Esophagus muscularis mucosa (tissue), 4 donors: ENCODE results near the gene GLIS2.

Experiments
- CTCF ChIP-seq, 3 experiments: fragments of 200-600 bp in 2 of 3; fragments of 450-650 bp in 1 of 3; sonication (generic) in 2 of 3; IDR thresholded peaks; one replicate each; pipeline ENCODE4 v1.5.1; 2017 to 2019; ENCODE audit warnings: antibody characterized with exemption in 3 of 3, mild to moderate bottlenecking in 2 of 3, moderate library complexity in 1 of 3
- EP300 ChIP-seq: sonication (generic); formaldehyde crosslinking; IDR thresholded peaks from one replicate; pipeline ENCODE4 v1.6.1; 2017; ENCODE audit warnings: antibody characterized with exemption
- POLR2A ChIP-seq: fragments of 450-650 bp; IDR thresholded peaks from one replicate; pipeline ENCODE4 v1.6.1; 2017; ENCODE audit warnings: antibody characterized with exemption, moderate library complexity, mild to moderate bottlenecking, low read depth

GRCh38 chr16:4373356-4373908 lies 57.6 kb downstream of the GLIS2 start:
- TF ChIP-seq CTCF (IDR thresholded peaks at IDR 0.05), result no peak
- TF ChIP-seq POLR2A, result no peak
- TF ChIP-seq EP300, result no peak
